Effector CD4-positive, alpha-beta T cell (primary cell): ENCODE measurements around the gene F2.

Experiments used
- DNase-seq: peaks from one replicate; pipeline ENCODE4 v3.0.0-alpha.2; 2020

Gene F2

DNA sequence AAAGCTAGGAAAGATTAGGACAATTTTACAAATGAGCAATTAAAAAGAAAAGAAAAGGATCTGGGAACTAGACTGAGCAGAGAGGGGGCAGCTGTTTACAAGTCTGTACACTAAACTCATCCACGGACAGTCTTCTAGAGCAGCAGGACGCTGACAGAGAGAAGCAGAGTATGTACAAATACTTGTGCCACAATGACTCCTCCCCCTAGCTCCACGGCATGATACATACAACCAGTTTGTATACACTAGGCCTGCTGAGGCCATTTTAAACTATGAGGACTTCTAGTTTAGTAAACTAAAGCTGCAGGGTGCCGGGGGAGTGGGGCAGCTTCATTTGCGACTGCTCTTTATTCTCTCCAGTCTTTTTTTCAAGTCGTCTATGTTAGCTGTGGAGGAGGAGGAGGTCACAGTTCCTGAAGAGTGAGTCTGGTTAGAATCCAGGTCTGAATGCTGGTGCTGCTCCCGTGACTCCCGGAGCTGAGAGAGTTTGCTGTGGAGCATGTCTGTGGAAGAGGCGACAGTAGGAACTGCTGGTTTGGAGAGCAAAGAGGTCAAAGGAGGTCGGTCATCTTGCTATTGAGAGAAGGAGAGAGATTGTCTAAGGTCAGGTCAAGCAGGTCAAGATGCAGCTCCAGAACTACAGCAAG lies 24.8 kb downstream of the F2 start:
- no peak for DNase-seq

DNA sequence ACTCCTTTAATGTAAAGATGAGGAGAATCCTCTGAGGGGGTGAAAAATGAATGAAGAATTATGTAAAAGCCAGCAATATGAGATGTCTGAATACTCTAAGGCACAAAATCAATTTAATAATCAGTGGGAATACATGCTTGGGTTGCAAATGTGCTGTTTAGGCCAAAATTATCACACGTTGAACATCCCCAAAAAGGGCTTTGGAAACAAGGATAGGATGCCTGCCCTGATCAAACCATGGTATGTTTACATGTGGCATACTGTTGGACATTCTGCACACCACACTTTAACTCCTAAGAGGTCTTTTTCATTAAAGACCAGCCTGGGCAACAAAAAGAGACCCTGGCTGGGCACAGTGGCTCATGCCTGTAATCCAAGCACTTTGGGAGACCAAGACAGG lies 26.3 kb downstream of the F2 start:
- no peak for DNase-seq

DNA sequence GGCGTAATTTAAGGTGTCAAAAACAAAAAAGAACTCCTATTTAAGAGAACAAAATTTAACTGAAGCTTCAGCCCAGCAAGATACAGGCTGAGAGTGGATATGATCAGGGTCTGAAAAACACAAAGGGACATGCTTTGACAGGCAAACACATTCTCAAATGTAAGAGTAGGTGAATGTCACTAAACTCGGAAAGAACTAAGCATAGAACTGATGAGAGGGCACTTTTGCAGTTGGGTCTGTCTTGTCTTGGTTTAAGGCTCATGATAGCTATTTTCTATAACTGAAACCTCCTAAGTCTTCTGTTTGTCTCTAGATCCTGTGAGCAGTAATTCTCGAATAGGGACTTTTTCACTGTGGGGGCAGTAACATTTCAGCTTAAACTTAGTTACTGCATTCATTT lies 27.0 kb downstream of the F2 start:
- no peak for DNase-seq

DNA sequence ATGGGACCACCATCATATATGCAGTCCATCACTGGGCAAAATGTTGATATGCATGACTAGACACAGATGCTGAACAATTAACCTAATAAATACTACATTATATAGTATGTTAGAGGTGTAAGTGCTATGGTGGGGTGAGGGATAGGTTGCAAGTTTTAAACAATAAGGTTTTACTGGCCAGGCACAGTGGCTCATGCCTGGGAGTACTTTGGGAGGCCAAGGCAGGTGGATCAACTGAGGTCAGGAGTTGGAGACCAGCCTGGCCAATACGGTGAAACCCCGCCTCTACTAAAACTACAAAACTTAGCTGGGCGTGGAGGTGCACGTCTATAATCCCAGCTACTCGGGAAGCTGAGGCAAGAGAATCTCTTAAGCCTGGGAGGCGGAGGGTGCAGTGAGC lies 28.1 kb downstream of the F2 start:
- DNase-seq: no peak

DNA sequence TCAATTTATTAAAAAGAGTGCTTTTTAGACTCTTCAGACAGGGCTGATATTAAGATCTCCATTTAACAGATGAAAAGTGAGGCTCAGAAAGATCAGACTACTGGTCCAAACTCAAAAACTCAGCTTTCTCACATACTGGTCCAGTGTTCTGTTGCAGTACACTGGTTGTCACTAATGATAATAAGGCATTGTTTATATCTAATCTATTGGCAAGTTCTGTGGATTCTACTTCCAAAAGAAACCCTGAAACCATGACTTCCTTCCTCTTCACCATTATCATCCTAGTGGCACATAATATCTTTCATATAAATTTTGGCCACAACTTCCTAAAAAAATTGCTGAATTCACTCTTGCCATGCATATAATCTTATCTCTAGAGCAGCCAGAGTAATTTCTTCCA lies 36.9 kb downstream of the F2 start:
- no peak for DNase-seq

DNA sequence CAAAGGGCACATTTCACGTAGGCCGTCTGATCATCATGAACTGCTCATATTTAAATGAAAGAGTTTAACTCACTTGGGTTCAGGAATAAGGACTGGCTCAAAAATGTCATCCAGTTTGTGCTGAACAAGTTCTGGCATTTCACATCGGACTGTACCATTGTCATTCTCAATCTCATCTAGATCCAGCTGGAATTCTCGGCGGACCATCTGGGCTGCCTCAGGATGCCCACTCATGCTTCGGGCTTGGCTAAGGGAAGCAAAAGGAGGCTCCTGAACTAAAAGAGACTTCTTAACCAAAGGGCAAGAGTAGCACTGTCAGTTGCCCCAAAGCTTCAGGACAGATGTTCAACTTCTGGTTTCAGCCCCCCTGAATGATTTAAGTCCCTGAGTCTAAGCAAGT lies 40.2 kb downstream of the F2 start:
- no peak for DNase-seq

DNA sequence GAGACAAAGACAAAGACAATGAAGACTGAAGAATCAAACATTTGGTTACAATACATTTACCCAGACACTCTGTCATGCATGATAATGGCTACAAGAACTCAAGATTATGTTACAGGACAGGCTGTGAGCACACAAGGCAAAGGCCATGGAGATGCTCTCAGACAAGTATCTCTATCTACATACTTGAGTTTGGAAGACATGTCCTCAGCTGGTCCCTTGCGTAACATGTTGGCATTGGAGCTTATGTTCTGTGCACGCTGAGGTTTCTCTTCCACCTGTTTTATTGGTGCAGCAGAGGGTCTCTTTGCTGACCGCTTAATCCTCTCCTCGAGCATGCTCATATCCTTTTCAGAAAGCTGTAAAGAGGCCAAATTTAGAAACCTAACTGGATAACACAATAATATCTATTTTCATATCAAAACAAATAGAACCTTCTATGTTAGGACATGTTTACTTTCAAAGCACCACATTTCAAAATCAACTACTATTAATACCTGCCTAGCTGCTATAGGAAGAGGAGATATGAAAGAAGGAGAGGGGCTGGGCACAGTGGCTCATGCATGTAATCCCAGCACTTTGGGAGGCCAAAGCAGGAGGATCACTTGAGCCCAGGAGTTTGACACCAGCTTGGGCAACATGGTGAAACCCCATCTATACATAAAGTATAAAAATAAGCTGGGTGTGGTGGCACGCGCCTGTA lies 41.6 kb downstream of the F2 start:
- no peak for DNase-seq

DNA sequence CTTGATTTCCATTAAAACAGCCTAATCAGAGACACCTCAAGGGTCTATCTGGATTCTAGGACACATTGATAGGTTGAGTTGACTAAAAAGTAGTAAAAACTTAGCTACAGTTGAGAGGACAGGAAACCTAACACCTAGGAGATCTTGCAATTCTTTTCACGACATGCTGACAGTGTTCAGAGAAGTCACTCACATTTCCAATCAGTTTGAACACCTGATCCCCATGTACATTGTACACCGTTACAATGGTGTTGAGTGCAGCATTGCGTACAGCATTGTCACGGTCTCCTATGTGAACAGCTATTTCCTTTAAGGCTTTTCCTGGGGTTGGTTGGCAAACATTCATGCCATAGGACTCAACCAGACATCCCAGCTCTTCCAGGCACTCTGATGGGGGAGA lies 42.8 kb downstream of the F2 start:
- no peak for DNase-seq

DNA sequence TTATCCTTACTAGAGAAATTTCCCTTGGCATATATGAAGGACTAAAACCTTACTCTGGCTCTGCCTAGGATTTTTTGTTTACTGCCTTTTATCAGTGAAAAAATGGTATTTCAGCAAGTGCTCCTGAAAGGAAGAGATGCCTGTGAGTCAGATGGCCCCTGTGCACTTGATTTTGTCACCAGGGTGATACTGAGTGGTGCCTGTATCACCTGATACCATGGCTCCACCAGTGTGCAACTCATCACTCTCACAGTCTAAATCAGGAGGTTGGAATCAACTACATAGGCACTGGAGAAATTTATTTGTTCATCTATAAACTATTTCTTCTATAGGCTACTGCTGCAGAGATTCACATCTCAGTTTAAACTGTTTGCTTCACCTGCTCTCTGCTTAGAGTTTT lies 43.2 kb downstream of the F2 start:
- no peak for DNase-seq

DNA sequence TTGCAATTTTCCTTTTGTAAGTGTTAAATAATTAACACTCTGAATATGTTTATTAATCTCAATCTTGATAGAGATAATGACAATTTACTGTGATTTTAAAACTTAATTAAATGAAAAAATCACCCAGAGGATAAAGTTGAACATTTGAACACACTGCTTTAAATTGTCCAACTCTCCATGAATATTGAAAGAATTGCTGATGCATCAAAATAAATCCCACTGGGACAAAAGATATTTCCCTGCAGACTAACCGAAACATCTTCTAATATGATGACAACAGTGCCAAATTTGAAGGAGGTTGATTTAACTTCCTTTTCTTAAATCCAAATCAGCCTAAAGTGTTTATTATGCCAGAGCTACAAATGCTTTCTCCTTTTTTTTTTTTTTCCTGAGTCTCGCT lies 47.6 kb downstream of the F2 start:
- no peak for DNase-seq

DNA sequence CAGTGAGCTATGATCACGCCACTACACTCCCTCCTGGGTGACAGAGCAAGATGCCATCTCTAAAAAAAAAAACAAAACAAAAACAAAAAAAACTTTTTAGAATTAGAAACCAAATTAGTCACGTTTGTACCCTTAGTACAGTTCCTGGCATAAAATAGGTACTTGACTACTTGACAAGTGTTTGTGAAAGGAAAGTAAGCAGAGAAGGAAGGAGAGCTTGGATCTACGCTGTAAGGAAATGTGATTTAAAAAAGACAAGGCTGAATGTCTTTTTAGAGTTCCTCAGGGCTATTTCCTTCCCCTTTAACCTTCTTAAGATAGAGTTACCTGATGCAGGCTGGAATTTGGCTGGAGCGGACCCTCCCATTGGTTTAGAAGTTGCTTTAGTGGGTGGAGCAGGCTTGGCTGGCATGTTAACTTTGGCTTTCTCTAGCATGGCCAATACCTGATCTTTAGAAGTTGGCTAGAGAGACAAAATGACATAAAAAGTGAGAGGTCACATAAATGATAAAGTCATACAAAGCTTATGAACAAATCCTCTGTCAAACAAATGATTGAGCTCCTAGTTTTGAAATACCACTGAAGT lies 50.7 kb downstream of the F2 start:
- DNase-seq: no peak

DNA sequence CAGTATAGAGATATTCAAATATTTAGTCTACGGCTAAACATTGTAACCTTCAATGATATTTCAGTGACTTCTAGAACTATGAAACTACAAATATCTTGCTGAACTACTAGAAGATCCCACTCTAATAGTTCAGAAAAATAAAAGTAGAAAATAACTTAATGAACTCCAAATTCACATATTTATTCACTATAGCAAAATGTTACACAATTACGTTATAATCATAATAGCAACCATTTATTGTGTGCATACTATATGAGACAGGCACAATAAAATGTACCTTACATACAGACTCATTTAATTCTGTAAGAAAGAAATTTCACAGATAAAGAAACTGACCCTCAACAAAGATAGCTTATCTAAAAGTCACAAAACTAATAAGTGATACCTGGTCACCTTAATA lies 57.9 kb downstream of the F2 start:
- no peak for DNase-seq

DNA sequence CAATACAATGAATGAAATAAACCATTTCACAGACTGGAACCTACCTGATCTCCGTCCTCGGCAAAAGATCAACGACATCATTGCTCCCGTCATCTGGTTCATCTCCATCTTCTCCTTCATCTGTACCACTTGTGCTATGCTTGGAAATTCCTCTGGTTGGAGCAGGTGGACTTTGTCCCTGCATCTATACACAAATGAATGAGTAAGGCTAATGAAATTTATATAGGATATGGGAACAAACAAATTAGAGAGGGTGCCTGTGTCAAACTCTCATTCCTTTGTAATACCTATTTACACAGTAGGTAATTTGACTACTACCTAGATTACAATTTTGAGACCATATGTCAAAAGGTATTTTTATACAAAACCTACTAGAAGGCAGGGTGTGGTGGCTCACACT lies 59.4 kb downstream of the F2 start:
- DNase-seq: no peak
